ENCODE data around the gene GPR39.

GRCh38 chr2:132443106-132443505 is 26.5 kb downstream of the GPR39 start:
- no peak for TF ChIP-seq POLR2AphosphoS2 (conservative IDR thresholded peaks at IDR 0.05; ENCODE audit: low read length)
- no peak for TF ChIP-seq EP300 (IDR thresholded peaks at IDR 0.05)
- no peak for TF ChIP-seq CTCF (IDR thresholded peaks at IDR 0.05)
- TF ChIP-seq POLR2A (IDR thresholded peaks at IDR 0.05; ENCODE audit: low read length): no peak
- TF ChIP-seq MYC (IDR thresholded peaks at IDR 0.05; ENCODE audit: borderline replicate concordance, low read length): no peak
- no peak for TF ChIP-seq ELK1 (IDR thresholded peaks at IDR 0.05; ENCODE audit: low read depth, low read length)
- peak in 1 of 2 experiments; percentile 44; a peak in 1 of 4 replicates for TF ChIP-seq CEBPB (IDR thresholded peaks at IDR 0.05)
- TF ChIP-seq RFX5 (IDR thresholded peaks at IDR 0.05): no peak
- TF ChIP-seq CHD4 (IDR thresholded peaks at IDR 0.05; ENCODE audit: borderline replicate concordance): no peak
- TF ChIP-seq GATA3 (IDR thresholded peaks at IDR 0.05; ENCODE audit: borderline replicate concordance): no peak
- no peak for TF ChIP-seq RAD21 (conservative IDR thresholded peaks at IDR 0.05 in 1 of 2, IDR thresholded peaks at IDR 0.05 in 1 of 2)

All from A549 (cell line).